CD8-positive, alpha-beta memory T cell (primary cell): ENCODE measurements around the gene BMPR1B. TPM values are rescaled to one million over a fixed set of nuclear protein-coding genes. Genes with fewer than 3 reads are reported as not detected.

Experiments used
- CTCF ChIA-PET: fragments of 350-600 bp; sonication (Branson Sonifier 250); formaldehyde crosslinking; loops from one replicate; lab custom pipeline; 2021; ENCODE audit warnings: antibody characterized with exemption; lab: Charles Lee
- POLR2A ChIA-PET: fragments of 350-600 bp; sonication (Branson Sonifier 250); formaldehyde crosslinking; loops from one replicate; lab custom pipeline; 2021; ENCODE audit warnings: antibody characterized with exemption; lab: Charles Lee
- DNase-seq, 5 donors: peaks; one replicate each; pipeline versions ENCODE4 v3.0.0 to v3.0.0-alpha.2; 2020 to 2022; ENCODE audit warnings: mixed read lengths in 1 of 5
- H3K27ac ChIP-seq: one replicate; pipeline ENCODE4 v1.7.0; 2013; ENCODE audit warnings: low read depth, mild to moderate bottlenecking, low read length, moderate library complexity
- H3K27me3 ChIP-seq: 2 replicates; pipeline ENCODE4 v1.7.0; 2013; ENCODE audit warnings: low read length, mild to moderate bottlenecking; ENCODE audit not compliant: insufficient read depth, poor library complexity, severe bottlenecking
- H3K36me3 ChIP-seq: 2 replicates; pipeline ENCODE4 v1.7.0; 2013; ENCODE audit warnings: mild to moderate bottlenecking, low read length, moderate library complexity; ENCODE audit not compliant: insufficient read depth
- H3K4me1 ChIP-seq: 2 replicates; pipeline ENCODE4 v1.7.0; 2013; ENCODE audit warnings: mild to moderate bottlenecking, low read length, moderate library complexity; ENCODE audit not compliant: insufficient read depth
- H3K4me3 ChIP-seq: 2 replicates; pipeline ENCODE4 v1.7.0; 2013; ENCODE audit warnings: mild to moderate bottlenecking, low read length
- H3K9me3 ChIP-seq: 2 replicates; pipeline ENCODE4 v1.7.0; 2013; ENCODE audit warnings: mild to moderate bottlenecking, low read length
- H3K27ac Mint-ChIP-seq, 8 donors: one replicate each; pipeline ENCODE4 v1.8.0; 2020 to 2021; ENCODE audit warnings: mixed read lengths in 8 of 8, mild to moderate bottlenecking in 6 of 8, inconsistent platforms in 3 of 8, moderate library complexity in 3 of 8
- H3K27me3 Mint-ChIP-seq, 2 donors: one replicate each; pipeline ENCODE4 v1.8.0; 2020 to 2021; ENCODE audit warnings: mixed read lengths in 2 of 2, mild to moderate bottlenecking in 1 of 2, moderate library complexity in 1 of 2
- H3K36me3 Mint-ChIP-seq, 3 donors: one replicate each; pipeline ENCODE4 v1.8.0; 2020 to 2021; ENCODE audit warnings: mixed read lengths in 3 of 3, inconsistent platforms in 1 of 3, mild to moderate bottlenecking in 1 of 3
- H3K4me1 Mint-ChIP-seq, 3 donors: one replicate each; pipeline ENCODE4 v1.8.0; 2020 to 2021; ENCODE audit warnings: mixed read lengths in 3 of 3, inconsistent platforms in 1 of 3, mild to moderate bottlenecking in 1 of 3
- H3K4me3 Mint-ChIP-seq, 7 donors: one replicate each; pipeline ENCODE4 v1.8.0; 2020 to 2021; ENCODE audit warnings: mixed read lengths in 7 of 7, mild to moderate bottlenecking in 6 of 7, moderate library complexity in 4 of 7, inconsistent platforms in 2 of 7
- H3K9me3 Mint-ChIP-seq, 5 donors: one replicate each; pipeline ENCODE4 v1.8.0; 2020 to 2022; ENCODE audit warnings: mixed read lengths in 5 of 5, mild to moderate bottlenecking in 3 of 5, moderate library complexity in 2 of 5, inconsistent platforms in 1 of 5
- polyA plus RNA-seq: library from polyadenylated mRNA; unstranded; fragments of 300-500 nt; fragmentation: Illumina TruSeq; gene quantifications from one replicate; pipeline ENCODE4 v1.2.3, GENCODE V29; 2021
- total RNA-seq, 2 experiments: library from RNA; stranded (reverse); gene quantifications; one replicate each; pipeline ENCODE4 v1.2.3, GENCODE V29; 2021

BMPR1B gene
- total and polyA plus RNA-seq, 3 experiments from 2014 or later: 0.14 TPM; not detected in 2

GRCh38 chr4:95007998-95008397, 250.2 kb downstream of the BMPR1B start:
- ChIA-PET CTCF (no interaction called here), POLR2A (no interaction called here)
- peaks cover 0 to 1% of the 10 kb centered on the region in 2 donors for H3K27me3 Mint-ChIP-seq
- no peak overlapping the region for H3K4me3 Mint-ChIP-seq
- H3K4me1 Mint-ChIP-seq: no peaks in the 10 kb centered on the region
- Histone ChIP-seq H3K27me3 (no peaks in the 10 kb centered on the region), H3K9me3 (no peaks in the 10 kb centered on the region), H3K36me3 (no peaks in the 10 kb centered on the region), H3K27ac (no peak overlapping the region), H3K4me3 (no peak overlapping the region), H3K4me1 (no peaks in the 10 kb centered on the region)
- H3K36me3 Mint-ChIP-seq: no peaks in the 10 kb centered on the region
- no peak for DNase-seq
- H3K9me3 Mint-ChIP-seq: peaks cover 0 to 4% (median 0%) of the 10 kb centered on the region in 5 donors
- no peak overlapping the region for H3K27ac Mint-ChIP-seq

DNA sequence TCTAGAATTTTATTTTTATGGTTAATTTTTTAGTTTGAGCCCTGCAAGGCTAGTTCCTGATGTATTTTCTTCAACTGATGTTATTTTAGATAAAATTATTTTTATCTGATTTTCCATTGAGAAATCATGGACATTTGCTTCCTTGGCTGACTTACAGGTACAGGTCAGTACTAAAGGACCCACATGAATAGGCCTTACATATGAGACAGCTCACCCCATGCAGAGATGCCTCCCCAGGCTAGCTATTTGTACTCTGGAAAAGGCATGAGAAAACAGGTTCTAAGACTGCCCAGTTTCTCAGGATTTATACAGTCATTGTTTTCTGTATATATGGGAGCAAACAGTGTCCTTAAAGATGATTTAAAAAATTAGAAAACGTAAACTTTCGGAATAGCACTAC, 255.5 kb downstream of the BMPR1B start:
- Mint-ChIP-seq H3K27ac (no peak overlapping the region), H3K4me1 (no peaks in the 10 kb centered on the region)
- CTCF ChIA-PET: no interaction called here

GRCh38 chr4:95014068-95014467, 256.3 kb downstream of the BMPR1B start:
- no peak overlapping the region for H3K4me3 Mint-ChIP-seq
- no peak for DNase-seq
- Histone ChIP-seq H3K27ac (no peak overlapping the region), H3K4me3 (no peak overlapping the region), H3K4me1 (no peaks in the 10 kb centered on the region), H3K9me3 (no peaks in the 10 kb centered on the region), H3K36me3 (no peaks in the 10 kb centered on the region), H3K27me3 (no peaks in the 10 kb centered on the region)
- ChIA-PET POLR2A (no interaction called here), CTCF (no interaction called here)
- H3K4me1 Mint-ChIP-seq: no peaks in the 10 kb centered on the region
- no peak overlapping the region for H3K27ac Mint-ChIP-seq
- peaks cover 0 to 4% (median 0%) of the 10 kb centered on the region in 5 donors for H3K9me3 Mint-ChIP-seq
- H3K27me3 Mint-ChIP-seq: no peaks in the 10 kb centered on the region
- no peaks in the 10 kb centered on the region for H3K36me3 Mint-ChIP-seq

More for the DNA sequence above, 255.5 kb downstream of the BMPR1B start:
- POLR2A ChIA-PET: no interaction called here
- Mint-ChIP-seq H3K4me3 (no peak overlapping the region), H3K27me3 (no peaks in the 10 kb centered on the region), H3K9me3 (peaks cover 0 to 4% (median 0%) of the 10 kb centered on the region in 5 donors), H3K36me3 (no peaks in the 10 kb centered on the region)
- Histone ChIP-seq H3K4me3 (no peak overlapping the region), H3K27ac (no peak overlapping the region), H3K4me1 (no peaks in the 10 kb centered on the region), H3K36me3 (no peaks in the 10 kb centered on the region), H3K27me3 (no peaks in the 10 kb centered on the region), H3K9me3 (no peaks in the 10 kb centered on the region)
- DNase-seq: no peak

GRCh38 chr4:95017305-95018064, 259.7 kb downstream of the BMPR1B start:
- Mint-ChIP-seq H3K36me3 (no peaks in the 10 kb centered on the region), H3K27ac (no peak overlapping the region)
- CTCF ChIA-PET: no interaction called here

DNA sequence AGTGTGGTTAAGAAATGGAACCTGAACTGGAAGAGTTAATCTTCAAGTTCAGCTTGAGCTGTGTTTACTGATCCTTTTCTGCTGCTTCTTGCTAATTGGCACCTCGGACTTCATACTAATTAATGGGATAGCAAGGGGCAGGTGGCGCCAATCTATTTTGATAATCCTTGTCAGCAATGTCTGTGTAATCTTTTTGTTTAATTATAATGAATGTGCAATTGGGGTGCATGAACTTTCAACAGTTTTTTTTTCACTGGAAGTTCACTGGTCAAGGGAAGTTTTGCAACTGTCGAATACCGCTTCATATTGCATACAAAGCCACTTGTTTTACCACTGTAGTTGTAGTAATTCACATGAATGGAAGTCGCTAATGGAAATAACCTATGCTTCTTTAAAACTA, 261.0 kb downstream of the BMPR1B start:
- no peaks in the 10 kb centered on the region for H3K9me3 Mint-ChIP-seq
- no peak for DNase-seq
- H3K27ac Mint-ChIP-seq: no peak overlapping the region
- Histone ChIP-seq H3K27me3 (no peaks in the 10 kb centered on the region), H3K4me3 (no peak overlapping the region), H3K36me3 (no peaks in the 10 kb centered on the region), H3K9me3 (no peaks in the 10 kb centered on the region), H3K4me1 (no peaks in the 10 kb centered on the region), H3K27ac (no peak overlapping the region)
- no peaks in the 10 kb centered on the region for H3K4me1 Mint-ChIP-seq
- no peaks in the 10 kb centered on the region for H3K27me3 Mint-ChIP-seq
- H3K36me3 Mint-ChIP-seq: no peaks in the 10 kb centered on the region
- H3K4me3 Mint-ChIP-seq: no peak overlapping the region
- ChIA-PET POLR2A (no interaction called here), CTCF (no interaction called here)

More at GRCh38 chr4:95017305-95018064, 259.7 kb downstream of the BMPR1B start:
- H3K4me3 ChIP-seq: no peak overlapping the region
- H3K27me3 ChIP-seq: no peaks in the 10 kb centered on the region
- H3K27ac ChIP-seq: no peak overlapping the region
- H3K36me3 ChIP-seq: no peaks in the 10 kb centered on the region
- POLR2A ChIA-PET: no interaction called here
- no peaks in the 10 kb centered on the region for H3K4me1 ChIP-seq
- Mint-ChIP-seq H3K27me3 (no peaks in the 10 kb centered on the region), H3K4me3 (no peak overlapping the region), H3K4me1 (no peaks in the 10 kb centered on the region), H3K9me3 (no peaks in the 10 kb centered on the region)
- no peaks in the 10 kb centered on the region for H3K9me3 ChIP-seq
- DNase-seq: no peak

DNA sequence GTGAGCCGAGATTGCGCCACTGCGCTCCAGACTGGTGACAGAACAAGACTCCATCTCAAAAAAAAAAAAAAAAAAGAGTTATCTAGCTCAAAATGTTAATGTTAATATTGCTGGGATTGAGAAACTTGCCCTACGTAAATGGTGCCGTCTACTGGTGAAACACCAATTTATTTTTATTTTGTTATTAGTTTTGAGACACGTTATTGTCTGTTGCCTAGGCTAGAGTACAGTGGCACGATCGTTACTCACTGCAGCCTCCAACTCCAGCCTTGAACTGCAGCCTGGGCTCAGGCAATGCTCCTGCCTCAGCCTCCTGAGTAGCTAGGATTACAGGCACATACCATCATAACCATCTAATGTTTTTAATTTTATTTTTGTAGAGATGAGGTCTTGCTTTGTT, 262.8 kb downstream of the BMPR1B start:
- Histone ChIP-seq H3K27ac (no peak overlapping the region), H3K4me1 (no peaks in the 10 kb centered on the region), H3K9me3 (no peaks in the 10 kb centered on the region), H3K36me3 (no peaks in the 10 kb centered on the region), H3K27me3 (no peaks in the 10 kb centered on the region), H3K4me3 (no peak overlapping the region)
- Mint-ChIP-seq H3K27me3 (no peaks in the 10 kb centered on the region), H3K27ac (no peak overlapping the region), H3K4me3 (no peak overlapping the region), H3K9me3 (no peaks in the 10 kb centered on the region), H3K36me3 (no peaks in the 10 kb centered on the region), H3K4me1 (no peaks in the 10 kb centered on the region)
- ChIA-PET CTCF (interaction anchor here (0.9 kb wide), 1 partner anchor 24 kb away, joined by 3 read pairs; no protein-coding TSS in a partner anchor), POLR2A (no interaction called here)
- no peak for DNase-seq

DNA sequence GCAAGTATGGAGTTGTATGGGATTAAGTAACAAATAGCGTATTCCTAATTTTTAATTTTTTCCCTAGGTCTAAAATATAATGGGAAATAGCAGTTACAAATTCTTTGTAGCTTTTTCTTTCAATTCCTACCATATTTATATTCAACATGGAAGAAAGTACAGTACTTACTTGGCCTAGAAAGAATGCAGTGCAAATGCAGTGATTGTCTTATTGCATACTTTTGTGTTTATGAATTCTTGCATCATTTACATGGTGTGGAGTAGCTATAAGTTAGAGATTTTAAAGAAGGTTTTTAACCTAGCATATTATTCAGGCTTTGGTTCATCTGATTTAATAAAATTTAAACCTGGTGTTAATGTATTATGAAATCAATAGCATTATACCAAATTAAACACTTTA, 263.3 kb downstream of the BMPR1B start:
- no peak overlapping the region for H3K27ac Mint-ChIP-seq

GRCh38 chr4:95023110-95023509, 265.4 kb downstream of the BMPR1B start:
- Histone ChIP-seq H3K36me3 (no peaks in the 10 kb centered on the region), H3K9me3 (no peaks in the 10 kb centered on the region), H3K27me3 (no peaks in the 10 kb centered on the region), H3K4me1 (no peaks in the 10 kb centered on the region), H3K4me3 (no peak overlapping the region), H3K27ac (no peak overlapping the region)
- peaks cover 0 to 3% (median 0%) of the 10 kb centered on the region in 5 donors for H3K9me3 Mint-ChIP-seq
- DNase-seq: no peak
- no peak overlapping the region for H3K27ac Mint-ChIP-seq
- POLR2A ChIA-PET: no interaction called here
- H3K4me1 Mint-ChIP-seq: no peaks in the 10 kb centered on the region
- H3K4me3 Mint-ChIP-seq: no peak overlapping the region
- no peaks in the 10 kb centered on the region for H3K36me3 Mint-ChIP-seq
- CTCF ChIA-PET: no interaction called here
- H3K27me3 Mint-ChIP-seq: no peaks in the 10 kb centered on the region

More for the DNA sequence above, 263.3 kb downstream of the BMPR1B start:
- H3K4me3 ChIP-seq: no peak overlapping the region
- Mint-ChIP-seq H3K27me3 (no peaks in the 10 kb centered on the region), H3K36me3 (no peaks in the 10 kb centered on the region), H3K4me3 (no peak overlapping the region), H3K4me1 (no peaks in the 10 kb centered on the region), H3K9me3 (no peaks in the 10 kb centered on the region)
- no peaks in the 10 kb centered on the region for H3K27me3 ChIP-seq
- no peaks in the 10 kb centered on the region for H3K4me1 ChIP-seq
- no peak for DNase-seq
- H3K27ac ChIP-seq: no peak overlapping the region
- POLR2A ChIA-PET: no interaction called here
- H3K9me3 ChIP-seq: no peaks in the 10 kb centered on the region
- H3K36me3 ChIP-seq: no peaks in the 10 kb centered on the region
- CTCF ChIA-PET: interaction anchor here (0.9 kb wide), 1 partner anchor 25 kb away, joined by 3 read pairs; no protein-coding TSS in a partner anchor
